NCI-H748 (cell line): ENCODE measurements around the gene CHMP4B.

ENCODE experiments used
- DNase-seq: peaks from one replicate; lab custom pipeline; 2025; ENCODE audit not compliant: unreplicated experiment; lab: John Stamatoyannopoulos, UW

Gene CHMP4B

DNA sequence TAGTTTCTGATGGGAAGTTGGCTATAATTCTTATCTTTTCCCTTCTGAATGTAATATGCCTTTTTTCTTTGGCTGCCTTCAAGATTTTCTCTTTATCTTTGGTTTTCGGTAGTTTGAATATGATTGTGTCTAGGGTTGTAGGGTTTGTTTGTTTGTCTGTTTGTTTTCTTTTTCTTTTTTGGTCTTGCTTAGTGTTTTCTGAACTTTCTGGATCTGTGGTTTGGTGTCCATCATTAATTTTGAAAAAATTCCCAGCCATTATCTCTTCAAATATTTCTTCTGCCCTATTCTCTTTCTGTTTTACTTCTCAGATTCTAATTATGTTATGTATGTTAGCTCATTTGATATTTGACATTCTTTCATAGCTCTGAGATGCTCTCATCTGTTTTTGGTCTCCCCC is 79.4 kb downstream of the CHMP4B start:
- no peak for DNase-seq

DNA sequence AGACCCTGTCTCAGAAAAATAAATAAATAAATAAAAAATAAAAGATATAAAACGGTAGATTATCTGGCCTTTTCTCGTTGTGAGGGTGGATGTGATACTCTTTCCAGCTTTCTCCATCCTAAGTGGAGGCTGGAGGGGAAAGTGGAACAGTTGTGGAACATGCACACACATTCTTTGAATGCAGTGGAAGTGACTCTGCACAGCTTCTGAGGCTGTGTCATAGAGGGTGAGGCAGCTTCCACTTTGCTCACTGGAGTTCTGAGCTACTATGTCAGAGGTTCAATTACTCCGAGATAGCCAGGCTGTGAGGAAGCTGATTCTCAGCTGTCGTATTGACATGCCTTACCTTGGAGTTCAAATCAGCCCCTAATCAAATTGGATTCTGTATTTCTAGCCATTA is 82.2 kb downstream of the CHMP4B start:
- DNase-seq = no peak

DNA sequence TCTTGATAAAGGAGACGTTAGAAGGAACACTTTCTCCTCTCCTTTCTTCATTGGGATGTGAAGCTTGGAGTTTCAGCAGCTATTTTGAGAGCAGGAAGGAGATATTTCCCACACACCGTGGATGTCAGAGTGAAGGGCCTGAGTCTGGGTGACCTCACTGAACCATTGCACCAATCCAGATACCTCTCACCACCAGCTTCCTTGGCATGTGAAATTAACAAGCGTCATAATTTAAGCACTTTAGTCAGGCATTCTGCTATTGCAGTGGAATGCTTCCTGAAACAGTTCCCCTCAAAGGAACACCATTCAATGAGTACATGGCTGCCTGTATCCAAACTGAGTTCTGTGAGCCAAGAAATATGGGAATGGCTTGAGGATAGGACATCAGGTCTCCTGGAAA is 83.7 kb downstream of the CHMP4B start:
- DNase-seq = no peak

DNA sequence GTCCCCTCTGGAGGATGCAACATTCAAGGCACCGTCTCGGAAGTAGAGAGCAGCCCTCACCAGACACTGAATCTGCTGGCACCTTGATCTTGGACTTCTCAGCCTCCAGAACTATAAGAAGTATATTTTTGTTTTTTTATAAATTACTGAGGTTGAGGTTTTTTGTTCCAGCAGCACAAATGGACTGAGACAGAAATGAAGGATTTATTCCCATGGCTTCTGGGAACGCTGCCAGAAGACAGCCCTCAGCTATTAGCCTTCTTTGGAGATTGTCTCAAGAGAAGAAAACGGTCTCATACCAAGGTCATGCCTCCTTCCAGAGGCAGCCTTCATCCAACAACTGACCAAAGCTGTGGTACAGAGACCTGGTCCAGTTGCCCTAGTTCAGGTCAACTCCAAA is 85.4 kb downstream of the CHMP4B start:
- no peak for DNase-seq

DNA sequence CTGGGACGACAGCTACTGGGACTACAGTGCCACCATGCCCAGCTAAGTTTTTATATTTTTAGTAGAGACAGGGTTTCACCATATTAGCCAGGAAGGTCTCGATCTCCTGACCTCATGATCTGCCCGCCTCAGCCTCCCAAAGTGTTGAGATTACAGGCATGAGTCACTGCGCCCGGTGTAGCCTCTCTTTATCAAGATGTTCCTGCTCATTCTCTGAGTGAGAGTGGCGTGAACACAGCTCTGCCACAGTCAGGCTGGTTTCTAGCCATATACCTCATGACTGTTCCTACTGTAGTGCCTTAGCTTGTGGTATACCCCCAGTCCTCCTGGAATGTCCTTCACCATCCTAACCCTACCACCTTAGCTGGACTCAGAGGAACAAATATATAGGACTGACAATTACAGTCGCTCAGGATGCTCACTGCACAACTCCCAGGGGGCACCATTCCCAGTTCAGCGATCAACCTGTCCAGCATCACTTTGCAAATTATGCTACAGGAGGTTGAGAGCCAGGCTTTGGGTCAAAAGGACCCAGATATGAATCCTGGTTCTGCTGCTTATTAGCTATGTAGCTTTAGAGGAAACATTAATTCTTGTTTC is 86.3 kb downstream of the CHMP4B start:
- DNase-seq = no peak

DNA sequence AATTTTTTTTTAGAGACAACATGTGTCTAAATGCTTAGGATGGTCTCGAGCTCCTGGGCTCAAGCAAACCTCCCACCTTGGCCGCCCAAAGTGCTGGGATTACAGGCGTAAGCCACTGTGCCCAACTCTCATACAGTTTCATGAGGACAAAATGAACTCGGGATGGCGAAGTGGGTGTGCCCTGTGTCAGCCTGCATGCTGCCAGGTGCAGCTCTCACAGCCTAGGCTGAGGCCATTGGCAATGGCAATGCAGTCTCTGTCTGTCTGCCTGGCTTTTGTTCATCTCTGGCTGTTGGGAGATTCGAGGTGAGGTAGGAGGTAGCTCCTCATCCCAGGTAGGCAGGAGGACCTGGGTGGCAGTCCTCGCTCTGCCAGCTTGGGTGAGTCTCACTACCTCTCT is 88.0 kb downstream of the CHMP4B start:
- DNase-seq = no peak

DNA sequence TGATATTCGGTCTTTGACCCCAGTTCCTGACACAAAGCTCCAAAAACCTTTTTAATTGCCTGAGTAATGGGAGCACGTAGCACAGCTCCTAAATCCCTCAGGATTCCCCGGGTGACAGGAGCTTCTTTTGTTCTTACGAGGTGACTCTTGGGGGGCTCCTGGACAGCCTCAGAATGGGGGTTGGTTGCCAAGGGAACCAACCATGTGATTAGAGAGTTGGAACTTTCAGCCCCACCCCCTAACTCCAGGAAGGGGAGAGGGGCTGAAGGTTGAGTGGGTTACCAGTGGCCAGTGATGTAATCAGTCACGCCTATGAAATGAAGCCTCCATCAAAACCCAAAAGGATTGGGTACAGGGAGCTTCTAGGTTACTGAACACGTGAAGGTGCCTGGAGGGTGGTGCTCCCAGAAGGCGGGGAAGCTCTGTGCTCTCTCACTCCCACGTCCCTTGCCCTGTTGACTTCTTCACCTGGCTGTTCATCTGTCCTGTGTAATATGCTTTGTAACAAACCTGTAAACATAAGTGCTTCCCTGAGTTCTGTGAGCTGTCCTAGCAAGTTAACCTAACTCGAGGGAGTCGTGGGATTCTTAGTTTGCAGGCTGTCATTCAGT is 89.5 kb downstream of the CHMP4B start:
- no peak for DNase-seq

DNA sequence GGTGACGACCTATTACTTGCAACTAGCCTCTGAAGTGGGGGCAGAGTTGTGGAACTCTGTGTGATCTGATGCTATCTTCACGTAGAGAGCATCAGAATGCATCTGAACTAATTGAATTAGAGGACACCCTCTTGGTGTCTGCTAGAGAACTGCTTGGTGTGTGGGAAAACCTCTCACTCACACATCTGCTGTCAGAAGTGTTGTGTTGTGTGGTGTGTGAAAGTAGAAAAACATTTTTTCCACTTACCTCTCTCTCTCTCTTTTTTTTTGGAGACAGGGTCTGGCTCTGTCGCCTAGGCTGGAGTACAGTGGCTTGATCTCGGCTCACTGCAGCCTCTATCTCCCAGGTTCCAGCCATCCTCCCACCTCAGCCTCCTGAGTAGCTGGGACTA is 90.0 kb downstream of the CHMP4B start:
- DNase-seq = no peak

DNA sequence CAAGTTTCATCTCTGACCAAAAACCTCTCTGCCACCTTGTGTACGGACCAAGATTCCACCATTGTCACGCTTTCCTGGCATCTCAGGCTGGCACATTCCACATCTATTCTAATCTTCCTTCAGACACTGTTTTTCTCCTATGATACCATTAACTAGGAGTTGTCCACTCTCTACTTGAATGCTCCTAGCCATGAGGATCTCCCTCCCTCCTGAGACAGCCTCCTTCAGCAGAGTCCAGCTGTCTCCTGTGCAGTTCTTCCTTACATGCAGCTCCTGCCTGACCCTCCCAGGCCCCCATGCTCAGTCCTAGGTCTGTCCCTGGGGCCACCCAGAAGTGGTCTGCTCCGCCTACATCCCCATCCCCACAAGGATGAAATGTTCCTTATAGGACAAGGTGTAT is 90.9 kb downstream of the CHMP4B start:
- DNase-seq = no peak
